8988T (cell line): Measurements from ENCODE around the gene FOXD4L1.
"Not testable (repeated sequence)": the region's sequence is repeated elsewhere in the genome, so short reads cannot be mapped to it uniquely, and the experiment has no call there.

ENCODE experiments used
- DNase-seq: peaks from one replicate; pipeline ENCODE4 v3.0.0; 2011

Gene FOXD4L1

GRCh38 chr2:113527350-113528045, 29.0 kb downstream of the FOXD4L1 start:
- DNase-seq = not testable (repeated sequence)

GRCh38 chr2:113528126-113528525, 29.7 kb downstream of the FOXD4L1 start:
- DNase-seq = not testable (repeated sequence)

GRCh38 chr2:113528904-113529303, 30.4 kb downstream of the FOXD4L1 start:
- not testable (repeated sequence) for DNase-seq

- DNase-seq = not testable (repeated sequence)
These were observed 34.5 kb downstream of the FOXD4L1 start for GRCh38 chr2:113532991-113533390.

GRCh38 chr2:113536573-113536972, 38.1 kb downstream of the FOXD4L1 start:
- DNase-seq = not testable (repeated sequence)

GRCh38 chr2:113540834-113541203, 42.4 kb downstream of the FOXD4L1 start:
- not testable (repeated sequence) for DNase-seq

GRCh38 chr2:113541204-113541975, 42.9 kb downstream of the FOXD4L1 start:
- DNase-seq = peak; percentile 17

GRCh38 chr2:113541976-113542485, 43.6 kb downstream of the FOXD4L1 start:
- not testable (repeated sequence) for DNase-seq

GRCh38 chr2:113542529-113542928, 44.1 kb downstream of the FOXD4L1 start:
- DNase-seq = not testable (repeated sequence)
